Smooth muscle cell (in vitro differentiated cells): ENCODE data around the gene BRPF3. TPM values are rescaled to one million over a fixed set of nuclear protein-coding genes. Genes with fewer than 3 reads are reported as not detected.

ENCODE experiments used
- DNase-seq: peaks from one replicate; lab custom pipeline; 2025; ENCODE audit not compliant: unreplicated experiment; lab: John Stamatoyannopoulos, UW
- H2AFZ ChIP-seq: fragments of 200-600 bp; sonication (generic); 2 replicates; pipeline ENCODE4 v1.6.0; 2016; ENCODE audit warnings: antibody characterized with exemption, low read depth, mild to moderate bottlenecking
- H3F3A ChIP-seq: fragments of 200-600 bp; sonication (generic); 2 replicates; pipeline ENCODE4 v1.6.0; 2017; ENCODE audit warnings: antibody characterized with exemption, low read depth
- H3K27ac ChIP-seq: fragments of 200-600 bp; sonication (generic); 2 replicates; pipeline ENCODE4 v1.5.1; 2016; ENCODE audit warnings: low read depth, mild to moderate bottlenecking
- H3K27me3 ChIP-seq: fragments of 200-600 bp; sonication (generic); 2 replicates; pipeline ENCODE4 v1.6.1; 2016; ENCODE audit warnings: low read depth, mild to moderate bottlenecking
- H3K36me3 ChIP-seq: fragments of 200-600 bp; sonication (generic); 2 replicates; pipeline ENCODE4 v1.5.1; 2016; ENCODE audit warnings: low read depth
- H3K4me1 ChIP-seq: fragments of 200-600 bp; sonication (generic); 2 replicates; pipeline ENCODE4 v1.5.1; 2016; ENCODE audit warnings: low read depth
- H3K4me2 ChIP-seq: fragments of 200-600 bp; sonication (generic); 2 replicates; pipeline ENCODE4 v1.6.0; 2016; ENCODE audit warnings: mild to moderate bottlenecking
- H3K4me3 ChIP-seq: fragments of 200-600 bp; sonication (generic); 2 replicates; pipeline ENCODE4 v1.5.1; 2016; ENCODE audit warnings: mild to moderate bottlenecking
- H3K79me2 ChIP-seq: fragments of 200-600 bp; sonication (generic); 2 replicates; pipeline ENCODE4 v1.6.0; 2016; ENCODE audit warnings: low read depth, mild to moderate bottlenecking
- H3K9ac ChIP-seq: fragments of 200-600 bp; sonication (generic); 2 replicates; pipeline ENCODE4 v1.6.0; 2016; ENCODE audit warnings: low read depth
- H3K9me3 ChIP-seq: fragments of 200-600 bp; sonication (generic); replicated peaks from 2 replicates; pipeline ENCODE4 v1.5.1; 2016; ENCODE audit warnings: low read depth
- H4K20me1 ChIP-seq: fragments of 200-600 bp; sonication (generic); 2 replicates; pipeline ENCODE4 v1.6.0; 2016; ENCODE audit warnings: low read depth
- WGBS: methylation state at CpG from one replicate; pipeline ENCODE4 v1.1.7; 2016; ENCODE audit warnings: low lambda C conversion rate; 5-methylcytosine and 5-hydroxymethylcytosine counted together
- polyA plus RNA-seq: library from polyadenylated mRNA; unstranded; fragments of >200 nt; fragmentation: Nextera tagmentation; extraction: Ambion mirVana; gene quantifications from 2 replicates; pipeline ENCODE4 v1.2.1, GENCODE V29; 2016
- total RNA-seq: library from RNA; depleted of rRNA; stranded (reverse); fragments of >200 nt; gene quantifications from 2 replicates; pipeline ENCODE4 v1.2.3, GENCODE V29; 2014
- TF ChIP-seq, protein P1 (sequence below): fragments of 200-600 bp; sonication (generic); IDR thresholded peaks from 2 replicates; pipeline ENCODE4 v1.5.1; 2017; ENCODE audit warnings: borderline replicate concordance, mild to moderate bottlenecking, antibody characterized with exemption; ENCODE audit not compliant: insufficient read depth, poor library complexity, severe bottlenecking

BRPF3 gene
- total and polyA plus RNA-seq, 2 experiments from 2014 or later: 8.9 to 20.0 TPM

DNA sequence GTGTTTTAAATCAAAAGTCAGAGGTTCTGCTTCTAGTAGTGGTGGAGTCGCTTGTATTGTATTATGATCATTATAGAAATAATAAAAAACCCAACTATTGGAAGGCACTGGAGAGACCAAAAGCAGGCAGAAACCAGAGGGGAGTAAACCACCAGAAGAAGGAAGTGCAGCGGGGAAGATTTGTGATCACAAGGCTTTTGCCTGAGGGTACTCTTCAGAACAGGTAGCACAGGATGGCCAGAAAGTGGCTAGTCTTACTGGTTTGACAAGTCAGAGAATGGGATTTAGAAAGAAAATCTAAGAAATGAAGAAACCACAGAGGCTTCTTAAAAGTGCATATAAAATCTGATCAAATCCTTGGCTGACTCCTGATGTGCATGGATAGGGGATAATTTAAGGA is 42.3 kb upstream of the BRPF3 start:
- no peaks in the 10 kb centered on the region for H4K20me1 ChIP-seq
- no peak overlapping the region for H3K4me3 ChIP-seq
- H3K9ac ChIP-seq: no peak overlapping the region
- no peak overlapping the region for H2AFZ ChIP-seq
- TF ChIP-seq, protein P1, sequence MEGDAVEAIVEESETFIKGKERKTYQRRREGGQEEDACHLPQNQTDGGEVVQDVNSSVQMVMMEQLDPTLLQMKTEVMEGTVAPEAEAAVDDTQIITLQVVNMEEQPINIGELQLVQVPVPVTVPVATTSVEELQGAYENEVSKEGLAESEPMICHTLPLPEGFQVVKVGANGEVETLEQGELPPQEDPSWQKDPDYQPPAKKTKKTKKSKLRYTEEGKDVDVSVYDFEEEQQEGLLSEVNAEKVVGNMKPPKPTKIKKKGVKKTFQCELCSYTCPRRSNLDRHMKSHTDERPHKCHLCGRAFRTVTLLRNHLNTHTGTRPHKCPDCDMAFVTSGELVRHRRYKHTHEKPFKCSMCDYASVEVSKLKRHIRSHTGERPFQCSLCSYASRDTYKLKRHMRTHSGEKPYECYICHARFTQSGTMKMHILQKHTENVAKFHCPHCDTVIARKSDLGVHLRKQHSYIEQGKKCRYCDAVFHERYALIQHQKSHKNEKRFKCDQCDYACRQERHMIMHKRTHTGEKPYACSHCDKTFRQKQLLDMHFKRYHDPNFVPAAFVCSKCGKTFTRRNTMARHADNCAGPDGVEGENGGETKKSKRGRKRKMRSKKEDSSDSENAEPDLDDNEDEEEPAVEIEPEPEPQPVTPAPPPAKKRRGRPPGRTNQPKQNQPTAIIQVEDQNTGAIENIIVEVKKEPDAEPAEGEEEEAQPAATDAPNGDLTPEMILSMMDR: no peak
- no peaks in the 10 kb centered on the region for H3K79me2 ChIP-seq
- H3K4me1 ChIP-seq: no peaks in the 10 kb centered on the region
- 69% methylated on average over 2 of the region's 2 CpGs for WGBS
- peak overlapping the region; percentile 31 for H3K27ac ChIP-seq
- no peaks in the 10 kb centered on the region for H3F3A ChIP-seq
- H3K9me3 ChIP-seq: no peaks in the 10 kb centered on the region
- no peak for DNase-seq
- H3K36me3 ChIP-seq: no peaks in the 10 kb centered on the region
- H3K4me2 ChIP-seq: peak overlapping the region; percentile 39
- H3K27me3 ChIP-seq: no peaks in the 10 kb centered on the region

DNA sequence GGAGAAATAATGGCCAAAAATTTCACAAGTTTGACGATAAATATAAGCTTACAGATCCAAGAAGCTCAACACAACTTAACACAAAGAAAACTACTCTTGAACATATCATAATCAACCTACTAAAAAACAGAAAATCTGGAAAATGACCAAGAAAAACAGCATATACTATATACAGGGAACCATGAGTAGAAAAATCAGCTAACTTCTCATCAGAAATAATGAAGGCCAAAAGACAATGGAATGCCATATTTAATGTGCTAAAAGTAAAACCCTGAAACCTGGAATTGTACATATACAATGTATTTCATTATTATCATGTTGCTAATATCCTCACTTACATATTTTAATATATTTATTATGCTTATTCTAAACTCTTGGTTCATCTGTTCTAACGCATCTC is 40.9 kb upstream of the BRPF3 start:
- Histone ChIP-seq H3K9ac (no peak overlapping the region), H3K4me2 (no peak overlapping the region), H3F3A (no peaks in the 10 kb centered on the region), H2AFZ (no peak overlapping the region), H3K27me3 (no peaks in the 10 kb centered on the region), H3K4me3 (no peak overlapping the region), H3K27ac (no peak overlapping the region), H3K79me2 (no peaks in the 10 kb centered on the region), H3K4me1 (no peaks in the 10 kb centered on the region), H3K36me3 (no peaks in the 10 kb centered on the region), H3K9me3 (peaks cover 5% of the 10 kb centered on the region), H4K20me1 (no peaks in the 10 kb centered on the region)
- DNase-seq: no peak
- TF ChIP-seq, protein P1: no peak
- 100% methylated on average over 2 of the region's 2 CpGs for WGBS

DNA sequence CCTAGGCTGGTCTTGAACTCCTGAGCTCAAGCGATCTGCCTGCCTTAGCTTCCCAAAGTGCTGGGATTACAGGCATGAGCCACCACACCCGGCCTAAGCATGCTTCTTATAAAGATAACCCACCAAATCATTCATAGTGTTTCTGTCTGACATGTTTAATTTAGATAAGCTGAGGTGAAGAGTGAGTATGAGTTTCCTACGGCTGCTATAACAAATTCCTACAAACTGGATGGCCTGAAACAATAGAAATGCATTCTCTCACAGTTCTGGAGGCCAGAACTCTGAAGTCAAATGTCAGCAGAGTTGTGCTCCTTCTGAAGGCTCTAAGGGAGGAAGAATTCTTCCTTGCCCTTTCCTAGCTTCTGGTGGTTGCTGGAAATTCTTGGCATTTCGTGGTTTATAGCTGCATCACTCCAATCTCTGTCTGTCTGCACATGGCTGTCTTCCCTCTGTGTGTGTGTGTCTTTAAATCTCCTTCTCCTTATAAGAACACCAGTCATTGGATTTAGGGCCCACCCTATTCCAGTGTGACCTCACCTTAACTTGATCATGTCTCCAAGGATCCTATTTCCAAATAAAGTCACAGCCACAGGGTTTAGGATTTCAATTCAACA is 36.3 kb upstream of the BRPF3 start:
- WGBS: 91% methylated on average over 4 of the region's 4 CpGs
- H3K36me3 ChIP-seq: no peaks in the 10 kb centered on the region
- H4K20me1 ChIP-seq: no peaks in the 10 kb centered on the region
- H3F3A ChIP-seq: no peaks in the 10 kb centered on the region
- H3K27me3 ChIP-seq: no peaks in the 10 kb centered on the region
- no peak overlapping the region for H2AFZ ChIP-seq
- peaks cover 5% of the 10 kb centered on the region for H3K9me3 ChIP-seq
- H3K4me1 ChIP-seq: no peaks in the 10 kb centered on the region
- TF ChIP-seq, protein P1: no peak
- H3K79me2 ChIP-seq: no peaks in the 10 kb centered on the region
- no peak overlapping the region for H3K4me2 ChIP-seq
- H3K4me3 ChIP-seq: no peak overlapping the region
- no peak overlapping the region for H3K9ac ChIP-seq
- no peak overlapping the region for H3K27ac ChIP-seq
- no peak for DNase-seq
